HG02840 (cell line): Measurements from ENCODE around the gene XRCC1.

ENCODE experiments used
- ATAC-seq: cut with Tn5 transposase; IDR thresholded peaks from one replicate; pipeline ENCODE4 v1.9.1; 2021; ENCODE audit warnings: mild to moderate bottlenecking, moderate library complexity, moderate number of reproducible peaks; ENCODE audit not compliant: unreplicated experiment, low FRiP score

Gene XRCC1

GRCh38 chr19:43582495-43582894 lies 7.2 kb upstream of the XRCC1 start:
- ATAC-seq = no peak

GRCh38 chr19:43581467-43581866 lies 6.1 kb upstream of the XRCC1 start:
- no peak for ATAC-seq

- no peak for ATAC-seq
Observed at GRCh38 chr19:43578787-43579186, 3.5 kb upstream of the XRCC1 start.

- ATAC-seq = no peak
Observed at GRCh38 chr19:43575955-43576878, 890 bp upstream of the XRCC1 start.

- ATAC-seq = no peak
Observed at GRCh38 chr19:43574424-43575155, 737 bp downstream of the XRCC1 start.

- no peak for ATAC-seq
Observed at GRCh38 chr19:43572171-43572588, 3.1 kb downstream of the XRCC1 start.

GRCh38 chr19:43570174-43570791 lies 5.0 kb downstream of the XRCC1 start:
- no peak for ATAC-seq

GRCh38 chr19:43569657-43570056 lies 5.7 kb downstream of the XRCC1 start:
- ATAC-seq = no peak

GRCh38 chr19:43564800-43565199 lies 10.5 kb downstream of the XRCC1 start:
- ATAC-seq = no peak

- no peak for ATAC-seq
Observed at GRCh38 chr19:43563816-43564457, 11.4 kb downstream of the XRCC1 start.

GRCh38 chr19:43562698-43563241 lies 12.6 kb downstream of the XRCC1 start:
- no peak for ATAC-seq

- no peak for ATAC-seq
Observed at GRCh38 chr19:43562226-43562697, 13.1 kb downstream of the XRCC1 start.

GRCh38 chr19:43561139-43561970 lies 14.0 kb downstream of the XRCC1 start:
- no peak for ATAC-seq

GRCh38 chr19:43560687-43561086 lies 14.6 kb downstream of the XRCC1 start:
- ATAC-seq = no peak

GRCh38 chr19:43555185-43555770 lies 20.0 kb downstream of the XRCC1 start:
- no peak for ATAC-seq

- no peak for ATAC-seq
Observed at GRCh38 chr19:43554317-43554895, 20.9 kb downstream of the XRCC1 start.

- ATAC-seq = no peak
Observed at GRCh38 chr19:43553656-43554055, 21.7 kb downstream of the XRCC1 start.

GRCh38 chr19:43552616-43553015 lies 22.7 kb downstream of the XRCC1 start:
- no peak for ATAC-seq

GRCh38 chr19:43552198-43552450 lies 23.2 kb downstream of the XRCC1 start:
- no peak for ATAC-seq
